Umbilical cord (tissue), 2 donors: ENCODE results near the gene CADM2. TPM values are rescaled to one million over a fixed set of nuclear protein-coding genes. Genes with fewer than 3 reads are reported as not detected.
A peak's percentile ranks its signal among the peaks of the same experiment; 100 is the strongest.
"Not testable (repeated sequence)": the region's sequence is repeated elsewhere in the genome, so short reads cannot be mapped to it uniquely, and the experiment has no call there.

Experiments
- DNase-seq: peaks from one replicate; pipeline ENCODE4 v3.0.0-alpha.2; 2015; ENCODE audit warnings: low spot score
- total RNA-seq: library from RNA; depleted of rRNA; stranded (reverse); fragments of >200 nt; gene quantifications from one replicate; pipeline ENCODE4 v1.2.3, GENCODE V29; 2014; ENCODE audit warnings: low replicate concordance; ENCODE audit not compliant: insufficient read depth

The CADM2 gene
- total RNA-seq, 1 donor from 2014 or later, result 3.4 TPM

- DNase-seq, result no peak
Measured at GRCh38 chr3:85474241-85474640, 515.5 kb downstream of the CADM2 start.

GRCh38 chr3:85475346-85475745 is 516.6 kb downstream of the CADM2 start:
- DNase-seq, result no peak

GRCh38 chr3:85476891-85477495 is 518.2 kb downstream of the CADM2 start:
- no peak for DNase-seq

GRCh38 chr3:85481411-85482212 is 522.8 kb downstream of the CADM2 start:
- no peak for DNase-seq

GRCh38 chr3:85482213-85482490 is 523.4 kb downstream of the CADM2 start:
- peak; percentile 33 for DNase-seq

GRCh38 chr3:85483986-85484385 is 525.2 kb downstream of the CADM2 start:
- DNase-seq, result no peak

GRCh38 chr3:85487375-85487774 is 528.6 kb downstream of the CADM2 start:
- no peak for DNase-seq

- no peak for DNase-seq
Measured at GRCh38 chr3:85495602-85496001, 536.8 kb downstream of the CADM2 start.

GRCh38 chr3:85498177-85498576 is 539.4 kb downstream of the CADM2 start:
- DNase-seq, result no peak

- DNase-seq, result no peak
Measured at GRCh38 chr3:85502148-85502875, 543.5 kb downstream of the CADM2 start.

- DNase-seq, result not testable (repeated sequence)
Measured at GRCh38 chr3:85504129-85504784, 545.5 kb downstream of the CADM2 start.

GRCh38 chr3:85504785-85505511 is 546.2 kb downstream of the CADM2 start:
- not testable (repeated sequence) for DNase-seq

- not testable (repeated sequence) for DNase-seq
Measured at GRCh38 chr3:85507052-85507451, 548.3 kb downstream of the CADM2 start.

GRCh38 chr3:85508659-85509058 is 549.9 kb downstream of the CADM2 start:
- DNase-seq, result no peak

- no peak for DNase-seq
Measured at GRCh38 chr3:85516146-85516545, 557.4 kb downstream of the CADM2 start.

- DNase-seq, result no peak
Measured at GRCh38 chr3:85524104-85524503, 565.3 kb downstream of the CADM2 start.

GRCh38 chr3:85525264-85525663 is 566.5 kb downstream of the CADM2 start:
- no peak for DNase-seq

GRCh38 chr3:85533586-85533985 is 574.8 kb downstream of the CADM2 start:
- DNase-seq, result no peak

- peak; percentile 4 for DNase-seq
Measured at GRCh38 chr3:85535517-85535916, 576.7 kb downstream of the CADM2 start.

- no peak for DNase-seq
Measured at GRCh38 chr3:85539232-85539631, 580.4 kb downstream of the CADM2 start.

- no peak for DNase-seq
Measured at GRCh38 chr3:85554153-85554552, 595.4 kb downstream of the CADM2 start.
